ENCODE results near the gene ADAMTS14. TPM values are rescaled to one million over a fixed set of nuclear protein-coding genes. Genes with fewer than 3 reads are reported as not detected.

ADAMTS14 gene
- total RNA-seq, 2 experiments from 2014 or later: not detected

GRCh38 chr10:70683601-70683934 lies 11.3 kb downstream of the ADAMTS14 start:
- DNase-seq: no peak

GRCh38 chr10:70683940-70684339 lies 11.6 kb downstream of the ADAMTS14 start:
- DNase-seq: no peak
- H3K27ac Mint-ChIP-seq: no peak overlapping the region
- H3K4me3 Mint-ChIP-seq: no peak overlapping the region
- no peaks in the 10 kb centered on the region for H3K9me3 Mint-ChIP-seq
- ATAC-seq (ENCODE audit: low read depth): no peak
- no peaks in the 10 kb centered on the region for H3K36me3 Mint-ChIP-seq
- peaks cover 8% of the 10 kb centered on the region for H3K4me1 Mint-ChIP-seq
- no peaks in the 10 kb centered on the region for H3K27me3 Mint-ChIP-seq
- POLR2A ChIA-PET: no interaction called here

More at GRCh38 chr10:70683601-70683934, 11.3 kb downstream of the ADAMTS14 start:
- no peaks in the 10 kb centered on the region for H3K9me3 Mint-ChIP-seq
- POLR2A ChIA-PET: no interaction called here
- no peaks in the 10 kb centered on the region for H3K27me3 Mint-ChIP-seq
- H3K27ac Mint-ChIP-seq: no peak overlapping the region
- no peaks in the 10 kb centered on the region for H3K36me3 Mint-ChIP-seq
- no peak for ATAC-seq (ENCODE audit: low read depth)
- peaks cover 8% of the 10 kb centered on the region for H3K4me1 Mint-ChIP-seq
- no peak overlapping the region for H3K4me3 Mint-ChIP-seq

- no peaks in the 10 kb centered on the region for H3K27me3 Mint-ChIP-seq
- POLR2A ChIA-PET: no interaction called here
- no peak overlapping the region for H3K4me3 Mint-ChIP-seq
- H3K4me1 Mint-ChIP-seq: peaks cover 8% of the 10 kb centered on the region
- no peaks in the 10 kb centered on the region for H3K36me3 Mint-ChIP-seq
- H3K27ac Mint-ChIP-seq: no peak overlapping the region
- no peak for DNase-seq
- H3K9me3 Mint-ChIP-seq: no peaks in the 10 kb centered on the region
- no peak for ATAC-seq (ENCODE audit: low read depth)
These were observed 12.1 kb downstream of the ADAMTS14 start for GRCh38 chr10:70684374-70684773.

GRCh38 chr10:70684839-70685454 lies 12.6 kb downstream of the ADAMTS14 start:
- Mint-ChIP-seq H3K27me3 (no peaks in the 10 kb centered on the region), H3K4me1 (peaks cover 8% of the 10 kb centered on the region), H3K4me3 (no peak overlapping the region), H3K36me3 (no peaks in the 10 kb centered on the region), H3K27ac (no peak overlapping the region), H3K9me3 (no peaks in the 10 kb centered on the region)
- POLR2A ChIA-PET: no interaction called here
- ATAC-seq (ENCODE audit: low read depth) (no peak), DNase-seq (no peak)

- ATAC-seq (ENCODE audit: low read depth) (no peak), DNase-seq (no peak)
- Mint-ChIP-seq H3K27me3 (no peaks in the 10 kb centered on the region), H3K4me3 (no peak overlapping the region), H3K27ac (no peak overlapping the region), H3K4me1 (peaks cover 8% of the 10 kb centered on the region), H3K9me3 (no peaks in the 10 kb centered on the region), H3K36me3 (no peaks in the 10 kb centered on the region)
- POLR2A ChIA-PET: no interaction called here
These were observed 13.2 kb downstream of the ADAMTS14 start for GRCh38 chr10:70685455-70685911.

GRCh38 chr10:70688828-70689227 lies 16.5 kb downstream of the ADAMTS14 start:
- no peak overlapping the region for H3K27ac Mint-ChIP-seq
- POLR2A ChIA-PET: interaction anchor here (0.6 kb wide), 1 partner anchor 138 kb away, joined by 3 read pairs; no protein-coding TSS in a partner anchor
- no peak for ATAC-seq (ENCODE audit: low read depth)
- H3K27me3 Mint-ChIP-seq: peaks cover 7% of the 10 kb centered on the region
- no peaks in the 10 kb centered on the region for H3K36me3 Mint-ChIP-seq
- H3K4me1 Mint-ChIP-seq: no peaks in the 10 kb centered on the region
- no peak for DNase-seq
- no peak overlapping the region for H3K4me3 Mint-ChIP-seq
- H3K9me3 Mint-ChIP-seq: no peaks in the 10 kb centered on the region

GRCh38 chr10:70689661-70690060 lies 17.4 kb downstream of the ADAMTS14 start:
- Mint-ChIP-seq H3K9me3 (no peaks in the 10 kb centered on the region), H3K27ac (no peak overlapping the region), H3K36me3 (no peaks in the 10 kb centered on the region), H3K4me1 (no peaks in the 10 kb centered on the region), H3K4me3 (no peak overlapping the region), H3K27me3 (peaks cover 7% of the 10 kb centered on the region)
- ATAC-seq (ENCODE audit: low read depth): no peak
- POLR2A ChIA-PET: no interaction called here
- no peak for DNase-seq

GRCh38 chr10:70690589-70690988 lies 18.3 kb downstream of the ADAMTS14 start:
- Mint-ChIP-seq H3K27me3 (peaks cover 7% of the 10 kb centered on the region), H3K9me3 (no peaks in the 10 kb centered on the region), H3K27ac (no peak overlapping the region), H3K36me3 (no peaks in the 10 kb centered on the region), H3K4me3 (no peak overlapping the region), H3K4me1 (no peaks in the 10 kb centered on the region)
- ATAC-seq (ENCODE audit: low read depth) (no peak), DNase-seq (no peak)
- POLR2A ChIA-PET: no interaction called here

GRCh38 chr10:70691611-70692010 lies 19.3 kb downstream of the ADAMTS14 start:
- no peak overlapping the region for H3K27ac Mint-ChIP-seq
- no peaks in the 10 kb centered on the region for H3K9me3 Mint-ChIP-seq
- H3K4me3 Mint-ChIP-seq: no peak overlapping the region
- no peaks in the 10 kb centered on the region for H3K36me3 Mint-ChIP-seq
- no peaks in the 10 kb centered on the region for H3K4me1 Mint-ChIP-seq
- no peak for DNase-seq
- POLR2A ChIA-PET: no interaction called here
- ATAC-seq (ENCODE audit: low read depth): no peak
- H3K27me3 Mint-ChIP-seq: peaks cover 7% of the 10 kb centered on the region

- DNase-seq: no peak
- POLR2A ChIA-PET: no interaction called here
These were observed 19.8 kb downstream of the ADAMTS14 start for GRCh38 chr10:70692043-70692603.

GRCh38 chr10:70693619-70694335 lies 21.5 kb downstream of the ADAMTS14 start:
- H3K36me3 Mint-ChIP-seq: no peaks in the 10 kb centered on the region
- H3K9me3 Mint-ChIP-seq: no peaks in the 10 kb centered on the region
- peaks cover 7% of the 10 kb centered on the region for H3K27me3 Mint-ChIP-seq
- no peaks in the 10 kb centered on the region for H3K4me1 Mint-ChIP-seq
- no peak for DNase-seq
- ATAC-seq (ENCODE audit: low read depth): no peak
- POLR2A ChIA-PET: no interaction called here
- H3K4me3 Mint-ChIP-seq: no peak overlapping the region
- no peak overlapping the region for H3K27ac Mint-ChIP-seq

More at GRCh38 chr10:70692043-70692603, 19.8 kb downstream of the ADAMTS14 start:
- H3K4me3 Mint-ChIP-seq: no peak overlapping the region
- no peaks in the 10 kb centered on the region for H3K4me1 Mint-ChIP-seq
- no peak for ATAC-seq (ENCODE audit: low read depth)
- H3K36me3 Mint-ChIP-seq: no peaks in the 10 kb centered on the region
- peaks cover 7% of the 10 kb centered on the region for H3K27me3 Mint-ChIP-seq
- H3K27ac Mint-ChIP-seq: no peak overlapping the region
- no peaks in the 10 kb centered on the region for H3K9me3 Mint-ChIP-seq

- Mint-ChIP-seq H3K9me3 (no peaks in the 10 kb centered on the region), H3K27me3 (peaks cover 7% of the 10 kb centered on the region), H3K27ac (no peak overlapping the region), H3K4me1 (no peaks in the 10 kb centered on the region), H3K36me3 (no peaks in the 10 kb centered on the region), H3K4me3 (no peak overlapping the region)
- POLR2A ChIA-PET: no interaction called here
- ATAC-seq (ENCODE audit: low read depth) (no peak), DNase-seq (no peak)
These were observed 22.3 kb downstream of the ADAMTS14 start for GRCh38 chr10:70694418-70695141.

- no peak for ATAC-seq (ENCODE audit: low read depth)
- H3K4me3 Mint-ChIP-seq: no peak overlapping the region
- H3K36me3 Mint-ChIP-seq: no peaks in the 10 kb centered on the region
- no peaks in the 10 kb centered on the region for H3K4me1 Mint-ChIP-seq
- POLR2A ChIA-PET: no interaction called here
- DNase-seq: no peak
- no peaks in the 10 kb centered on the region for H3K9me3 Mint-ChIP-seq
- no peak overlapping the region for H3K27ac Mint-ChIP-seq
- peaks cover 7% of the 10 kb centered on the region for H3K27me3 Mint-ChIP-seq
These were observed 23.1 kb downstream of the ADAMTS14 start for GRCh38 chr10:70695241-70696030.
